Thoracic aorta (tissue), 2 donors: ENCODE measurements around the gene TXNRD2. TPM values are rescaled to one million over a fixed set of nuclear protein-coding genes. Genes with fewer than 3 reads are reported as not detected.

Experiments
- ATAC-seq: fragments of 150-250 bp; one replicate; pipeline ENCODE4 v1.8.0; 2017; ENCODE audit warnings: low read depth; ENCODE audit not compliant: insufficient number of reproducible peaks, low FRiP score
- DNase-seq: peaks from one replicate; pipeline ENCODE4 v3.0.0-alpha.2; 2020; ENCODE audit warnings: low spot score
- H3K27ac ChIP-seq, 2 donors: fragments of 200-600 bp; sonication (generic); 1 replicate in 1 of 2; 2 replicates in 1 of 2; pipeline ENCODE4 v1.5.1; 2016; ENCODE audit warnings: mild to moderate bottlenecking in 2 of 2, moderate library complexity in 2 of 2
- H3K27me3 ChIP-seq: fragments of 200-600 bp; sonication (generic); replicated peaks from 2 replicates; pipeline ENCODE4 v1.6.0; 2016; ENCODE audit warnings: mild to moderate bottlenecking; ENCODE audit not compliant: insufficient read depth
- H3K36me3 ChIP-seq: fragments of 200-600 bp; sonication (generic); one replicate; pipeline ENCODE4 v1.5.1; 2016
- H3K4me1 ChIP-seq, 2 donors: fragments of 200-600 bp; sonication (generic); 1 replicate in 1 of 2; 2 replicates in 1 of 2; pipeline versions ENCODE4 v1.5.1 to v1.6.0; 2016; ENCODE audit warnings: low read depth in 2 of 2, mild to moderate bottlenecking in 1 of 2; ENCODE audit not compliant: control insufficient read depth in 1 of 2
- H3K4me3 ChIP-seq: fragments of 200-600 bp; sonication (generic); 2 replicates; pipeline ENCODE4 v1.5.1; 2016; ENCODE audit warnings: mild to moderate bottlenecking
- H3K9me3 ChIP-seq: fragments of 200-600 bp; sonication (generic); 2 replicates; pipeline ENCODE4 v1.5.1; 2016
- CTCF ChIP-seq: fragments of 200-600 bp; sonication (generic); IDR thresholded peaks from one replicate; pipeline ENCODE4 v1.5.1; 2019; ENCODE audit warnings: antibody characterized with exemption
- total RNA-seq, 2 donors: library from RNA; depleted of rRNA; stranded (reverse); fragments of >200 nt; gene quantifications; one replicate each; pipeline versions ENCODE4 v1.1.0 to v1.2.3, GENCODE V29; 2016

Gene TXNRD2
- total RNA-seq, 2 donors from 2014 or later, result 27.4 to 37.6 TPM

DNA sequence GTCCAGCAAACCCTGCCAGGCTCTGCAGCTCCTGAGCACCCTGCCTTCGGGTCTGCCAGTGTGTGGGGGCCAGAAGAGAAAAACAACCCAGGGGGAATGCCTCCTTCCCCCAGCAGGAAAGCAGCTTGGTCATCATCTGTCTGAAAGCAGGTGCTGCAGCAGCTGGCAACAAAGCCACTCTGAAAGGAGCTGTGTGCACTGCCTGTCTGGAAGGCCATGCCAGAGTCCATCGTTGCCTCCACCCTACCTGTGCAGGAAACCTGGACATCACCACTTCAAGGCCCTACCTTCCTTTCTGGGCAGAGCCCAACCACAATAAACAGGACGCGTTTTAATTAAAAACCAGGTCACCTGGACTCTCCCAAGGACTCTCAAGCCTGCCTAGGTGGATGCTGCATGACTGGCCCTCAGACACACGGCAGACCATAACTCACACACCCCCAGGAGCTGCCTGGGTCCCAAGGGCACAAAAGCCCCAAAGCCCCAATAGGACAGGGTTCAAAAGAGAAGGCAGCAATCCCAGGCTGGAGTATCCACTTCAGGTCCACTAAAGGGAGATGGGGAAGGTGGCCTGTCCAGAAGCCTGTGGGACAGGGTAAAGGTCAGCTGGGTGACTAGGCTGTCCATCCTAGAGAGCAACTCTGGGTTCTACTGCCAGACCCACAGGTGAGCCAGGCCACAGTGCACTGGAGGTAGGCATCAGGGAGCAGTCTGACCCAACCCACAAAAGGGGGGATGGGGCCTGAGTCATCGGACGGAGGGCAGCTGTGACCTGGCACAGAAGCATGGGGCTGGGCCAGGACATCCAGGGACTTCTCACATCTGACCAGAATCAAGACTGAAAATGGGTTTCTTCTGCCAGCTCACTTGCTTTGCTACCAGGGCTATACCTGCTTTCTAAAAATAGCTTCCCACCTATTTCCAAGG, 93.1 kb downstream of the TXNRD2 start:
- DNase-seq, result no peak
- Histone ChIP-seq H3K9me3 (no peaks in the 10 kb centered on the region), H3K4me1 (peaks cover 19 to 30% of the 10 kb centered on the region in 2 donors), H3K36me3 (peaks cover 18% of the 10 kb centered on the region), H3K27ac (no peak overlapping the region), H3K4me3 (no peak overlapping the region), H3K27me3 (no peaks in the 10 kb centered on the region)
- no peak for TF ChIP-seq CTCF
- ATAC-seq, result no peak

DNA sequence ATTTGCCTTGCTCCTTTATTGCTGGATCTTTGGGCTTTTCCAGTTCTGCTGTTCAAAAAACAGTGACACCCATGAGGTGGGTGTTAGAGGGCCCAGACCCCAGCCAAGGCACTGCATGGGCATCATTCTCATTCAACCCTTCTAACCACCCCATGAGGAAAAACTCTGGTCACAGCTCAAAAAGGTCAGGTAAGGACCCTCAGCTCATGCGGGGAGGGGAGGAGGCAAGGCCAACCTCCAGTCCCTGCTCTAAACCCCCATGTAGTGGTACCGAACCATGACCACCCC, 94.3 kb downstream of the TXNRD2 start:
- DNase-seq (no peak), ATAC-seq (no peak)
- no peak overlapping the region for H3K27ac ChIP-seq
- H3K36me3 ChIP-seq, result peaks cover 18% of the 10 kb centered on the region
- peaks cover 17 to 23% of the 10 kb centered on the region in 2 donors for H3K4me1 ChIP-seq
- H3K4me3 ChIP-seq, result no peak overlapping the region
- H3K27me3 ChIP-seq, result no peaks in the 10 kb centered on the region
- H3K9me3 ChIP-seq, result no peaks in the 10 kb centered on the region
- no peak for TF ChIP-seq CTCF

- DNase-seq (no peak), ATAC-seq (no peak)
- H3K4me1 ChIP-seq, result peaks cover 17 to 23% of the 10 kb centered on the region in 2 donors
- no peak overlapping the region for H3K4me3 ChIP-seq
- no peak for TF ChIP-seq CTCF
- H3K27me3 ChIP-seq, result no peaks in the 10 kb centered on the region
- no peak overlapping the region for H3K27ac ChIP-seq
- no peaks in the 10 kb centered on the region for H3K9me3 ChIP-seq
- H3K36me3 ChIP-seq, result peaks cover 15% of the 10 kb centered on the region
Measured at GRCh38 chr22:19846620-19847344, 94.8 kb downstream of the TXNRD2 start.

DNA sequence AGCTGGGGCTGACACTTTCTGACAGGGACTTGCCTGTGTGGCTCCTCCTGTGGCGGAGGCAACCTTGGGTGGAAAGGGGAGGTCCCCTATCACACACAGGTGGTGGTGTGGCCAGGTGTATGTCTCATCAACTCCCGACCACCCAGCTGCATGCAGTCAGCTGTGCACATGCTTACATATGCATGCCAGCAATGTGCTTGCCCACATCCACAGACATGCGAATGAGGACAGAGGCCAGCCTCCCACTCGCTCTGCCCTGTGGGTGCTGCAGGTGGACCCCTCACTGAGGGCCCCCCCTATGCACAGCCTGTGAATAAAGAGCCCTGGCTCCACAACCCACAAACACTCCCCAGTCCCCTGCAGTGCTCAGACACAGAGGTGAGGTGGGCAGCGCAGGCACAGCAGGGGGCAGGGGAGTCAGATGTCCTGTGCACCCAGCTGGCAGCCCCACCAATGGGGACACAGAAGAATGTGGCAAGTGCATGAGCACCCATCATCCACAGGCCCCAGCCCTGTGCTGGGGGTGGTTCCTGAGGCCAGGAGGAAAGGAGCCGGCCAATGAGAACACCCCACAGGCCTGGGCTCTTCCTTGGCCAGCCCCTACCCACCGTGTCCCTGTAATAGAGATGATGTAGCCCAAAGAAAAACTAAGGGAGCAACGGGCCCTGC, 96.4 kb downstream of the TXNRD2 start:
- Histone ChIP-seq H3K9me3 (no peaks in the 10 kb centered on the region), H3K4me3 (peak overlapping the region; percentile 48), H3K36me3 (peaks cover 3% of the 10 kb centered on the region), H3K27ac (peak overlapping the region; percentile 79 to 82), H3K4me1 (peaks cover 17 to 23% of the 10 kb centered on the region in 2 donors), H3K27me3 (no peaks in the 10 kb centered on the region)
- no peak for TF ChIP-seq CTCF
- ATAC-seq (no peak), DNase-seq (no peak)
